Activated CD4-positive, alpha-beta T cell treated with anti-CD3 and anti-CD28 coated beads for 1 hour (primary cell): ENCODE results near the gene CELSR1.
"Not testable (repeated sequence)": the region's sequence is repeated elsewhere in the genome, so short reads cannot be mapped to it uniquely, and the experiment has no call there.

ENCODE experiments used
- DNase-seq: peaks from one replicate; pipeline ENCODE4 v3.0.0-alpha.2; 2020

Gene CELSR1

DNA sequence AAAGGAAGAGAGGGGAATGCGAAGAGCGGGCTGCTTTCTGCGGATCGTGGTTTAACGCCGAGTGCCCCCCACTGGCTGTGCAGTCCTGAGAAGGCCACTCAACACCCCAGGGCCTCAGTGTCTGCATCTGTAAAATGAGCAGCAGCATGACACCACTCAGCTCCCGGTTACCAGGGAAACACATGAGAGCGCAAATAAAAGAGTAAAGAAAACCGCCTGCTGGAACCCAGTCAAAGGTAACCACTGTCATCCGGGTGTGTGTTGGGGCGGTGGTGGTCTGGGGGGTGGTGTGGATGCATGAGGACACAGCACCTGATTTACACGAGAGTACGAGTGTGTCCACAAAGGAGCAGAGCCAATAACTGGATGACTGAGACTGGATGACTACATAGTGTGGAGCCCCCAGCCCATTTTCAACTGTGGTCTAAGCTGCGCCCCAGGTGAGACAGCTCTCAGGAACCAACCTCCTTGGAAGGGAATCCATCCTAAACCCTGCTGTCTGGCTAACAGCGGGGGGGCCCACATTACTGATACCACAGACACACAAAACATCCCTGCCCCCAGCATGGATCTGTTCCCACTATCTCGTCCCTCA is 5.7 kb downstream of the CELSR1 start:
- no peak for DNase-seq

DNA sequence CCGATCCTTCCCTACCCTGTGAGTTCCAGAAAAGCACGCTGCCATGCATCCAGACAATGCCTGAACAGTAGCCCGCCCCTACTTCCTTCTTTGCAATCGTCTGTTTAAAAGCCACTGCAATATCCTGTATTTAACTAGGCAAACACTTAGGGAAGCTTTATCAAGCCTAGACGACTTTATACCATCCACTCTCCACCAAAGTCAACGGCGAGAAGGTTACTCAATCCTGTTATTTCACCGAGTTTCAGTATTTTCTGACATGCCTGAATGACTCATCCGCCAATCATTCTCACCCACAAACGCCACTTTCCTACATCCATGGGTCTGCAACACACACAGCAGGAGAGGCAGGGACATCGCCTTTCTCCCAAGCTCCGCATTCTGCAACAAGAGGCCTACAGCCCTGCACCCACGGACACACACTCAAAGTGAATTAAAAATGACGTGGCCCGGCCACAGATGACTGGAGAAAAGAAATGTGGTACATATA is 9.3 kb downstream of the CELSR1 start:
- no peak for DNase-seq

DNA sequence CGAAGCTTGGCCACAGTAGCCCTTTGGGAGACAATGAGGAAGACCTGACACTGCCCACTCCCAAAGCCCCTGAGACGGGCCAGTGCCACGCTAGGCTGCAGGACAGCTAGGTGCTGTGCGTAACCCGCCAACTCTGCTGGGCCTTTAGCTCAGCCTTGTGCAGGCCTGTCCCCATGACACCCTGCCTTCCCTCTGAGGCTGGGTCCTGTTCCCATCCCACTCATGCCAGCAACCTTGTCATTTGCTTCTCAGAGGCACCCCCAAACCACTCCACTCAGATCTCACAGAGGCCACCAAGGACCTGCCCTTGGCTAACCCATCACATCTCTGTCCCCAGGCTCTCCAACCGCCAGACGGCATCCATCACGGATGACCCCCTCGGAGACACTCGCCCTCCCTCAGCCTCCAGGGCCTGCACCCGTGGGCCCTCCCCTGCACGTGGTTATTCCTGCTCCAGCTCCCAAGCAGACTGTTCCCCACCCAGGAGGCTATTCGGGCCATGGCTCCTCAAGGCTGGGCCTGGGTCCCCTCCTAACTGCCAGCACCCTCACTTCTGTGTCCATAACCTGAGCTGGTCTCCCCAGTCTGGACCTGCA is 11.1 kb downstream of the CELSR1 start:
- no peak for DNase-seq

DNA sequence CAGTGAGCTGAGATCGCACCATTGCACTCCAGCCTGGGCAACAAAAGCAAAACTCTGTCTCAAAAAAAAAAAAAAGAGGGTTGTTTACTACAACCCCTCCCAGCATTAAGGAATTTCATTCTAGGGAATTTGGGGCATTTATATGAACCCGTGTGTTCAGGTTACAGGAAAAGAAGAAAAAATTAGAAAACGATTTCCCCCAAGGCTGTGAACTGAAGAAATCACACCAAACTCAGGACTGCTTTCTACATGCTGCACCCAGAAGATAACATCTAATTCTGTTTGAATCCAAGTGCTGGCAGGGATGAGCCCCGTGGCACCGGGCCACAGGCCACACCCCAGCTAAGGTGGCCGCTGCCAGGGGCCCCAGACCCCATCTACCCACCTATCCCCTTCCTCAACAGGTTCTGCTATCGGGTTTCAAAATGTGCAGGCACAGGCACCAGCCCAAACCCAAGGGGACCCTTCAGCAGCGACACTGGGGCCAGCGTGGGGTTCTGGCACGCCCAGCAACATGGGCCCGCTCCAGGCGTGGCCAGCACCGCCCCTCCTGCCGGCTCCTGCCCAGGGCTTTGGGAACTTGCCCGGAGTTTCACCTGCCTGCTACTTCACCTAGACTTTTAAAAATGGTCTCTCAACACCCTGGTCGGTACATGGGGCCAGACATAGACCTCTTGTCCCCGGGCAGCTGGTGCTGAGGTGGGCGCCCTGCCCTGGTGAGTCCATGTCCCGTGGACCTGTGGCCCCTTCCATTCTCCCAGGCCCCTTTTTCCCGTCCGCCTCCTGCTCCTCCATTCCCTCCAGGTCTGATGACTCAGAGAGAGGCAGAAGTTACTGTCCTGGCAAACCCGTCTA is 11.8 kb downstream of the CELSR1 start:
- no peak for DNase-seq

DNA sequence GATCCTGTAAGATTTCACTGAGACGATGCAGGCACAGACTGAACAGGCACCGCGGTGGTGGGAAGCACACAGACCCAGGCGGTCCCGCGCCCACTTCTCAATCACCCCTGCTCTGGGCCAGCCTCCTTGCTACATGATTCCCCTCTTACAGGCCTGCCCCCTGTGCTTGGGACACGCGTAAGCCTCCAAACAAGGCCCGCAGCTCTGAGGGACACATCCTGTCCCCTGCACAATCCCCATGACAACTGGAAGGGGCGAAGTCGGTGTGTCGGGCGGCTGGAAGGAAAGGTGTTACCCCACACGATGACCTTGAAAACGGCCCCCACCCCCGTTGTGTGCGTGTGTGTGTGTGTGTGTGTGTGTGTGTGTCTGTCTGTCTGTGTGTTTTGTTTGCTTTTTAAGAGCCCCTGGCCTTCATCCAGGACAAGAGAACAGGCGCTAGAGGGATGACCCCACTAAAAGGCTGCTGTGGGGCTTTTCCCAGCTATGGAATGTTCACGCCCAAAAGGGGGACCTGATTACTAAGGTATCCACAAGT is 13.1 kb downstream of the CELSR1 start:
- no peak for DNase-seq

DNA sequence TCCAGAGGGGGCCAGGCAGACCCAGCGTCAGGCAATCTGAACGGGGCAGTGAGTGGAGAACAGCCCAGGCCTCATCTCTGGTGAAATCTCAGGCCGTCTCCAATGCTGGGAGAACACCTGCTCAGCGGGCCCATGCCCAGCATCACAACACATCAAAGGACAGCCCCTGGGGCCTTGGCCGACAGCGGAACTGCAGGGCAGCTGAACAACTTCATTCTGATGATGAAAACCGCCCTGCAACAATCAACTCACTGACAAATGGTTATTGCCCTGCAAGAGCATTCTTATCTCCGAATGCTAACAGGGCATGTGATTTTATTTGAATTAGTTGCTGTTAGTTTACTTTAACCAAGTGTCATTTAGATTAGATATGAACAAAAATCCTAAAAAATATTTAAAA is 14.6 kb downstream of the CELSR1 start:
- no peak for DNase-seq

DNA sequence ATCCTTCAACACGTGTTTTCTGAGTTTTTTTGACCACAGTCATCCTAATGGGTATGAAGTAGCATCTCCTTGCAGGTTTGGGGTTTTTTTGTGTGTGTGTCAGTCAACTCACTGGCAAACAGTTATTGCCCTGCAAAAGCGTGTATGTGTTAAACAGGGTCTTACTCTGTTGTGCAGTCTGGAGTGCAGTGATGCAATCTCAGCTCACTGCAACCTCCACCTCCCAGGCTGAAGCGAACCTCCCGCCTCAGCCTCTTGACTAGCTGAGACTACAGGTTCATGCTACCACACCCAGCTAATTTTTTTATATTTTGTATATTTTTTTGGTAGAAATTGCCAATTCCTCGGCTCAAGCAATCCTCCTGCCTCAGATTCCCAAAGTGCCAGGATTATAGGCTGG is 15.4 kb downstream of the CELSR1 start:
- DNase-seq, result no peak

DNA sequence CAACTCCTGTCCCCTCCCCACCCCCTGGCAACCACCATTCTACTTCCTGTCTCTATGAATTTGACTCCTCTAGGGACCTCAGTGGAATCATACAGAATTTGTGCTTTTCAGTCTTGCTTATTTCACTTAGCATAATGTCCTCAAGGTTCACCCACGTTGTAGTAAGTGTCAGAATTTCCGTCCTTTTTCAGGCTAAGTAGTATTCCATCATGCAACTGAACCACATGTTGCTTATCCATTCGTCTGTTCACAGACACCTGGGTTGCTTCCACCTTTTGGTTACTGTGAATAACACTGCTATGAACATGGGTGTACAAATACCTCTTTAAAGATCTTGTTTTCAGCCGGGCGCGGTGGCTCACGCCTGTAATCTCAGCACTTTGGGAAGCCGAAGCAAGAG is 16.5 kb downstream of the CELSR1 start:
- DNase-seq, result no peak

DNA sequence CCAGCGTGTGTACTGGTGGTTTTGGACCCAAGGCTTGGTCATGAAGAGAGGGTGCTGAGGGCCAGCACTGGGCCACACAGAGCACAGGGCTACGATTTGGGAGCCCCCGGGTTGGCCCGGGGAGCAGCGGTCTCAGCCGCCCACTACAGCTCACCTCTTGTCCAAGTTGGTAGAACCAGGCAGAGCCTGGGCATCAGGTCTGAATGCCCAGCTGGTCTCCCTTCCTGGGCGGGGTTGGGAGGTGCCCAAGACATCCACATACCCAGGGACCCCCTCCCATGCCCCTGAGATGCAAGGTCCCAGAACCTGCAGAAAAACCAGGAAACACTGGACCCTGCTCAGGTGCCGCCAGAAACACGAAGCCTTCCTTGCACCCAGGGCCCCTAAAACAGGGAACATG is 18.0 kb downstream of the CELSR1 start:
- DNase-seq, result no peak

DNA sequence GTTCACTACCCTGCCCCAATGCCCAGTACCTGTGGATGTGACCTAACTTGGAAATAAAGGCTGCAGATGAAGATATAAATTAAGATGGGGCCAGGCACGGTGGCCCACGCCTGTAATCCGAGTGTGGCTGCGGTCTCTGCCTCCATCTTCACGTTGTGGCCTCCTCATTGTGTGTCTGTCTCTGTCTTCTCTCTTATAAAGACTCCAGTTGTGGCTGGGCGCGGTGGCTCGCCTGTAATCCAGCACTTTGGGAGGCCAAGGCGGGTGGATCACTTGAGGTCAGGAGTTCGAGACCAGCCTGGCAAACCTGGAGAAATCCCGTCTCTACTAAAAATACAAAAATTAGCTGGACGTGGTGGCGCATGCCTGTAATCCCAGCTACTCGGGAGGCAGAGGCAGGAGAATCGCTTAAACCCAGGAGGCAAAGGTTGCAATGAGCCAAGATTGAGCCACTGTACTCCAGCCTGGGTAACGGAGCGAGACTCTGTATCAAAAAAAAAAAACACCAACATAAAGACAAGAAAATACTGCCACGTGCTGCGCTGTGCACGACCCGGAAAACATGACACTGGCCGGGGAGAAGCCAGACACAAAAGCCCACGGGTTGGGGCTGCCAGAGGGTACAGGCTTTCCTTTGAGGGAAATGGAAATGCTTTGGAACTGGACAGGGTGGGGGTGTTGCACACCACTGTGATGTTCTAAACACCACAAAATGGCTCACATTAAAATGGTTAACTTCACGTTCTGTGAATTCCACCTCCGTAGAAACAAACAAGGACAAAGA is 18.7 kb downstream of the CELSR1 start:
- no peak for DNase-seq

DNA sequence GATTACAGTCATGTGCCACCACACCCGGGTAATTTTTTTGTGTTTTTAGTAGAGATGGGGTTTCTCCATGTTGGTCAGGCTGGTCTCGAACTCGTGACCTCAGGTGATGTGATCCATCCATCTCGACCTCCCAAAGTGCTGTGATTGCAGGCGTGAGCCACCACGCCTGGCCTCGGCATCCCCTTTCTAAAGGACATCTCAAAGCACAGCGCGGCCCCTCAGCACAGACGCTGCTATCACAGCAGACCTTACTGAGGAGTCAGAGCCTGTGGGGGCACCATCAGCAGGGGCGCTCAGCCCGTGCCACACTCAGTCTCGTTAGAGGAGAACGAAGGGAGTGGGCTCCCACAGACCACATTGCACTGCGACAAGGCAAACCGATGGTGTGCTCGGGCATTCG is 19.4 kb downstream of the CELSR1 start:
- DNase-seq, result no peak

DNA sequence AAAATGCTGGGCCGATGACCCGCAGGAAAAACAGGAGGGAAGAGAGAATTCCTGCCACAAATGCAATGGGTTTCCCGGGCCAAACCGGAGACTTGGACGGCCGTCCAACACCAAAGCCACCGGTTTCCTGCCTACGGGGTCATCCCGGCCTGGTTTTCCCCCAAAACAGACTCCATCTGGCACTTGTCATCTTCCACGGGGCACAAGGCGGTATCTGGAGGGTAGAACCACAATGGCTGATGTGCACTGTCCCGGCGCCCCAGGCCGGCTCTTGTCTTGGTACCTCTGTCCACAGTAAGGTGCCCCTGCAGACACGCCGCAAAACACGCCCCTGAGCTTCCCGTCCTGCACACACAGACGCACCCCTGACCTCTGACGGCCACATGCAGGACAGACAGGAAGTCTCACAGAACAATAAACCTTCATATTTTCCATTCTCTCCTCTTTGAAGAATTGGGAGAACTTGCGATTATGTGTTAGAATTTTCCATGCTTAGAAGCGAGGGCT is 20.1 kb downstream of the CELSR1 start:
- DNase-seq, result no peak

DNA sequence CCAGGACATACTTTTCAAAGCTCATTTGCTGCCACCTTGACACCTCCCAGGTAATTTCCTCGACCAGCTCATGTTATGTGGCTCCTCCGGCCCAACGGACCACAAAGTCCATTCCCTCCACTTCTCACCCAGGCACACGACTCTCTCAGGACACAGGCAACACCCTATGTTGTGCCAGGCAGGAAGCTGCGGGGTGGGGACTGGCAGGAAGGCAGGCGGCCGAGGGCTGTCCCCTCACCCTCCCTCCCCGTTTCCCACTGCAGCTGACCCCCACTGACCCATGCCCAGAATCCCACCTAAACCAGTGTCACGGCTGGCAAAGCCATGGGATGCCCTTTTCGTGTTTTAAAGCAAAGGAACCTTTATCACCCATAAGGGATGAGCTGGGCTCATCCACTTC is 20.8 kb downstream of the CELSR1 start:
- DNase-seq, result no peak

DNA sequence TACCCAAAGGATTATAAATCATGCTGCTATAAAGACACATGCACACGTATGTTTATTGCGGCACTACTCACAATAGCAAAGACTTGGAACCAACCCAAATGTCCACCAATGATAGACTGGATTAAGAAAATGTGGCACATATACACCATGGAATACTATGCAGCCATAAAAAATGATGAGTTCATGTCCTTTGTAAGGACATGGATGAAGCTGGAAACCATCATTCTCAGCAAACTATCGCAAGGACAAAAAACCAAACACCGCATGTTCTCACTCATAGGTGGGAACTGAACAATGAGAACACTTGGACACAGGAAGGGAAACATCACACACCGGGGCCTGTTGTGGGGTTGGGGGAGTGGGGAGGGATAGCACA is 21.3 kb downstream of the CELSR1 start:
- not testable (repeated sequence) for DNase-seq

DNA sequence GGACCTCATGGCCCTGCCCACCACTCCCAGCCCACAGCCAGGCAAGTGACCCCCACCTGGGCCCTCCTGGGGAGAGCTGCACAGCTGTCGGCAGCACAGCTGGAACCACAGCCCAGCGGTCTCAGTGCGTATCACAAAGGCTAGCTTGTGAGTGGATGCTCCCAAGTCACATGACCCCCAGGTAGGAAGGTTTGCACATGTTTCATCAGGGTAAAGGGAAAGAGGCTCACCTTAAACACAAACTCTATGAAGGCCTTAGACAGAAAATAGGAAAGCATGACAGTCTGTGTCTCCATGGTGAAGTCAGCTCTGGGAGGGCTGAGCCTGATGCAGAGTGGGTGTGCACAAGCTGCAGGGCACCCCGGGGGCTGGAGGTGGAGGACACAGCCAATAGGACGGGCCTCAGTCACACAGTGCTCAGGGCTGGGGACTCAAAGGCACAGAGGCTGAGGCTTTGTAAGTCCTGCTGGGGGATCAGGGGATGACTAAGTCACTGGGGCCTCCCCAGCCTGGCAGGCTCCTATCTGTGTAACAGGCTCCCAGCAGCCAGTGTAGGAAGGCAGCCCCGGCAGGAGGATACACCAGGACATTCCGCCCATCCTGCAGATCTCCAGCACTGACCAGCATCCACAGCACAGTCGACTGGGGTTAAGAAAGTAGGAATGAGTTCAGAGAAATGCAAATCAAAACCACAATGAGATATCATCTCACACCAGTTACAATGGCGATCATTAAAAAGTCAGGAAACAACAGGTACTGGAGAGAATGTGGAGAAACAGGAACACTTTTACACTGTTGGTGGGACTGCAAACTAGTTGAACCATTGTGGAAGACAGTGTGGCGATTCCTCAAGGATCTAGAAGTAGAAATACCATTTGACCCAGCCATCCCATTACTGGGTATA is 22.0 kb downstream of the CELSR1 start:
- DNase-seq, result no peak

DNA sequence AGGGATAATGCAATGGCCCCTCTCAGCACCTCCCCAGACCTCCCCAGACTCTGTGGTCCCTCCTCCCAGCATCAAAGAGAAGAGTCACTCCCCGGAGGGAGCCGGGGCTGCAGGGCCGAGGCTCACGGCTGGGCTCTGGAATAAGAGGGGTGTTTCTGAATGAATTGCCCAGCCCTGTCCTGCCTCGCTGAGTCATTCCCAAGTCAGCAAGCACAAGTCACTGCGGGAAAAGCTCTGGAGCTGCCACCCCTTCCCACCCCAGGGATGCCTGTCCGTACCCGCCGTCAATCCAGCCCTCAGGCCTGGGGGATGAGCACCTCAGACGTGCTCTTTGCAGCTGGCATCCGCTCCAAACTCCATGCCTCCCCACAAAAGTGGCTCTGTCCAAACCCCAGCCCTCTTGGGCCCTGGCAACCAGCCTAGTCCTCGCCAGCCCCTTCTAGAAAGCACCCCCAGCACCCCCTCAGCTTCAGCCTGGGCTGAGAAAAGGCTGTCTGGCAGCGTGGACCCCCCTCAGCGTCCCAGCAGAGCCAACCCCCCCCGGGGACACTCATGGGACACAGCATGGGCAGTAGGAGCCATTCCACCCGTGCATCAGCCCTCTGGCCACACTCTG is 22.7 kb downstream of the CELSR1 start:
- no peak for DNase-seq

DNA sequence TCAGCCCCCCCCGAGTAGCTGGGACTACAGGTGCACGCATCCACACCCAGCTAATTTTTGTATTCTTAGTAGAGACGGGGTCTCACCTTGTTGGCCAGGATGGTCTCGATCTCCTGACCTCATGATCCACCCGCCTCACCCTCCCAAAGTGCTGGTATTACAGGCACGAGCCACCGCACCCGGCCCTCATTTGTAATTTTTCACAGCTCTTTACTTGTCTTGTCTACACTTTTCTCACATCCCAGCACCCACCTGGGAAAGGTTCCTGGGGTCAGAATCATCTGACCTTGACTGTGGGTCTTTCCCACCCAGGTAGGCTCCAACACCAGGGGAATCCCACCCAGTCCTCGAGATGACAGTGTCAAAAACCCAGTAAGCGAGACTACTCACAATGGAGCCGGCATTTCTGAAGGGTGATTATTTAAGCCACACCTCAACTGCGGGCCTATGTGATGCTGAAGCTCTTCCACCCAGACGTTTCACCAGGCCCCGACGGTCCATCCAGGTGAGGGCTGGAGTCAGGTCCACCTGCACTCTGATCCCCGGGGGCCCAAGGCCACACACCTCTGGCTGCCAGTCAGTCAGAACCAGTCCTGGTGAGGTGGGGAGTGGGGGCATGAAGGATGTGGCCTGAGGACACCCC is 23.4 kb downstream of the CELSR1 start:
- DNase-seq, result no peak

DNA sequence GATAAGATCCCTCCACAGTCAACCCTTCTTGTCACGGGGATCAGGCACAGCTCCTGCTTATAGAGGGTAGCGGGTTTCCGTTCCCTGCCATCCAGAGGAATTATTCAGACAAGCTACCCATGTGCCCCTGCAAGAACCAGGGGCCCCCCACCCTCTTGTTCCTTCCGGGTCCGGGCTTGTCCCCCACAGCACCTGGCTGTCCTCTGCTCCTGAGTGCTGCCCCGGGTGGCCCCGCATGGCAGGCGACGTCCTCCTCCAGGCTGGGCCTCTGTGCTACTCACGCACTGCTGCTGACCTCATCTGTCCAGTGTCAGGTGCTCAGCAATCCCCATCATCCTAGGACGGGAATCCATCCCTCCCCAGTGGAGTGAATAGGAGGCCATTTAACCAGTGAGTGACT is 24.7 kb downstream of the CELSR1 start:
- no peak for DNase-seq

DNA sequence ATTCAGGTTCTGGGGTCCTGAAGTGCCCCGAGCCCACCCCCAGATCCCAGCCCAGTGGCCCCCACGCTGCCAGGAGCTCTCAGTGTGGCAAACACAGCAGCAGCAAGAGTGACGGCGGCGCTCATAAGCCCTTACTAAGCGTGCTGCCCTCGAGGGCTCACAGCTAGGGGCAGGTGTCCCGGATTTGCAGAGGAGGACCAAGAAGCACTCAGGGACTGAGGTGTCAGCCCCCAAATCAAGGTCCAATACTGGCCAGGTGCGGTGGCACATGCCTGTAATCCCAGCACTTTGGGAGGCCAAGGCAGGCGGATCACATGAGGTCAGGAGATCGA is 25.4 kb downstream of the CELSR1 start:
- no peak for DNase-seq

DNA sequence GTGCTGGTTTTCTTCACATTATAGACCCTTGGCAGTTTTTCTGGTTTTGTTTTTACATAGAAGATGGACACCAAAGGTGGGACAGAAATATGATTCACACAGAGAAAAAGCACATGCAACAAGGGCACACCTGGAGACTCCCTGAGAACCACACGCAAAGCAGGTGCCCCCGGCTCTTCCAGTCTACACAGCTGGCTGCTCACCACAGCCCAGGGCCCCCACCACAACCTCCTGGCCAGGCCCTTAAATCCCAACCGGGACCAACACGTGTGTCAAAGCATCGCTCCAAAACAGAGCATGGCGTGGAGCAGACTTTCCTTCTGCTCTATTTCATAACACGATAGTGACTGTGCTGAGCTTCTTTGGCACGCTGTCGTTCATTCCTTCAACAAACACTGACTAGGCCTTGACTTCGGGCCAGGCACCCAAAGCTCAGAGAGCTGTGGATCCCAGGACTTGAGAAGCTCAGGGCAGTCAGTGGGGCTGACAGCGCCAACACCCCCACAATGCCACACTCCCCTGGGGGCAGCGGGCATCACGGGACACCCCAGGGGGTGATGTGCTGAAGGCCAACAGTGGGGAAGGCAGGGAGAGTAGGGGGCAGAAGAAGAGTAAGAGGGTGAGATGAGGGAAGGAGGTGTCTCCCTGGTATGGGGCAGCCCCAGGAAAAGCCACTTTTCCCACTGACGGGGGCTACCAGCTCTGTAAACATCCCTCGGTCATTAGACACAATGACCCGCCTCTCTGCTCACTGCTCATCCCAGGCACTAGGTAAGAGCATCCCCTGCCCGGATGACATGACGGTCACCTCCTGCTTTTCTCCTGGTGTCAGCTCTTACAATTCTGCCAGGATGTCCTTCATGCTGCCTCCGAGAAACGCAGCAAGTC is 26.0 kb downstream of the CELSR1 start:
- DNase-seq, result no peak
